ELF-1 (cell line): Measurements from ENCODE around the gene QRICH1.

Source experiments
- DNase-seq: peaks from one replicate; pipeline ENCODE4 v3.0.0-alpha.2; 2016; ENCODE audit warnings: low read depth, low spot score

The QRICH1 gene

DNA sequence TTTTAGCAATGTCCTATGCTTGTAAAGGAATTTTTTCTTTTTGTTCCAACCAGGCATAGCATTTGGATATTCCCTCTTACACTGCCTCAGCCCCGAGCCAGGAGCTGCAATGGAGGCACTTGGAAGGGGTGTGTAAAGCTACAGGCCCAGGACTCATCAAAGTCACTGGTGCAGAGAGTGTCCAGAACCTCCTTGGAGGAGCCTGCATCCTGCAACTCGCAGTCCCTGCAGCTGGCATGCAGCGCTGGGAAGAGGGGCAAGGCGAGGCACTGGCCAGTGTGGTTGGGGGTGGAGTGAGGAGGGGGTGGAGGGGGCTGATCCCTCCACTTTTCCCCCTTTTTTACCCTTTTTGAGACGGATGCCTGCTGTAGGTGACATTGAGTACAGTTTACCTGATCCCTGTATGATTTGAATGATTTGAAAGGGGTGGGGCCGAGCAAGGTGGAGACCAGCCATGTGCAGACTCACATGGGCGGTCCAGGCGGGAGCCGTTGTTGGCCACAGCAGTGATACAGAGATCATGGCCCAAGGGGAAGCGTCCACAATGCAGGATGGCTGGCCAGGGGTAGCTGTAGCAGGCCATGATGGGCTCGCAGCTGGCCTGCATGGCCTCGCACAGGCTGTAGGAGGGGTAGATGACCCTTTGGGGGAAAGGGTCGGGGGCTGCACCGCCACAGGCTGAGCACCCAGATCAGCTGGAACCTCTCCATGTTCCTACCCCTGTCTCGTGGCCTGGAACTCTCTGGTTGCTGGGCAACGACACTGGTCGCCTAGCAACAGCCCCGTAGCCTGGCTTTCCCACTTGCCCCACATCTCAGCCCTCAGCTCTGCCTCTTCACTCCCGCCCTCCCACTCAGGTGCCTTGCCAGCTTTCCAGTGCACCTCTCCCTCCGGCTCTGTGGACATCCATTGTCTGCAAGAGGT is 95.9 kb downstream of the QRICH1 start:
- peak; percentile 70 for DNase-seq

DNA sequence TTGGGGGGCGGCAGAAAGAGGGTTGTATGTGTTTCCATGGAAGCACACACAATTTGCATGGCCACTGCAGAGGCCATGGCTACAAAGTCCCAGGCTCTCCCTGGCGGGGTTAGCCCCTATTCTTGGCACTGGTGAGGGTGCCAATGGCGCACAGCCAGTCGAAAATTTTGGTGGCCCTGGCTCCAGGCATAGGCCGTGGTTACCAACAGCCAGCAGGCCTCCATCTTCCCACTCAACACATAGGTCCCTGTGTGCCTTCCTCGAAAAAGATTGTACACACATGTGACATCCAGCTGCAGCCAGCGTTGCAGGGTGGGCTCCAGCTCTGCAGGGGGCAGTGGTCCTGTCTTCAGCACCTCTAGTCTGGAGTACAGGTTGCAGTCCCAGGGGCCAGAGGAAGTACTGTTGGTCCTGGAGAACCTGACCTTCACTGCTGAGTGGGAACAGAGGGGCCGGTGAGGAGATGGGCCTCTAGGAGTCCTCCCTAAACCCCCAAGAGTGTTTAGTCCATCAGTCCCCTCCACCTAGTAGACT is 96.7 kb downstream of the QRICH1 start:
- DNase-seq = no peak

GRCh38 chr3:48996640-48997039 is 97.2 kb downstream of the QRICH1 start:
- no peak for DNase-seq

GRCh38 chr3:48993834-48994233 is 100.0 kb downstream of the QRICH1 start:
- no peak for DNase-seq

- no peak for DNase-seq
Observed at GRCh38 chr3:48991851-48992545, 101.9 kb downstream of the QRICH1 start.

DNA sequence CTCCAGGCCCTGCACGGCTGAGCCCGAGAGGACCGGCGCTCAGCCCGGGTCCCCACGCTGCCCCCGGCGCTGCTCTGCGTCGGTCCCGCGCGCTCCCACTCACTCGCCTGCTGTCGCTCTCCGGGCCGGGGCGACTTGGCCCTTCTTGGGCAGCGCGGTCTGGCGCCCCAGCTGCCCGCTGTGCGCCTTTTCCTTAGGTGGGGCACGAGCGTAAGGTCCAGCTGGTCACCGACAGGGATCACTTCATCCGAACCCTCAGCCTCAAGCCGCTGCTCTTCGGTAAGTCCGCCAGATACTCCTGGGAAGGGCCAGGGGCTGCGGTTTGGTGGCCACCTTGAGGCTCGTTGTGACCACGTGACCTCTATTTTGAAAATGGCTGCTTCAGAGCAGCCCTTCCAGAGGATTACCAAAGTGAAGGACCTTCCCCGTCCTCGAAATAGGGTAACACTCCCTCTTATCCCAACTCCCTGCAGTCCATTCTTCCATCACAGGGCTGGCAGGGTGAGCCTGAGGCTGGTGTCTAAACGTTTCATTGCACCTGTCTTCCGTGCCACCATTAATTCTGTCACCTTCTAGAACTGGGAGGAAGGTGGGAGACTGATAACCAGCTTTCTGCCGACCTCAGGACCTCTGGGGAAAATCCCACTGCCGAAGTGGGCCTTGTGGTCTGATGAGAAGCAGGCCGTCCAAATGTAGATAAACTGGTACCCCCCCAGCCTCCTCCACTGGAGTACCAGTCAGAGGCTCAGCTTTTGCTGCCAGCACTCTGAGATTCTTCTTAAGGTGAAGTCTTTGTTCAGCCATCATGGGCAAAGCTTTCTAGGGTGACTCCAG is 103.0 kb downstream of the QRICH1 start:
- peak; percentile 47 for DNase-seq

GRCh38 chr3:48989796-48990635 is 103.9 kb downstream of the QRICH1 start, which contains the start of gene P4HTM:
Gene P4HTM, plus strand, starts transcription at chr3:48990241. Its CDS starts 16 bp downstream, at chr3:48990257.
- DNase-seq = peak; percentile 87

- peak; percentile 55 for DNase-seq
Observed at GRCh38 chr3:48989126-48989795, 104.6 kb downstream of the QRICH1 start.

- DNase-seq = no peak
Observed at GRCh38 chr3:48985831-48986376, 108.0 kb downstream of the QRICH1 start.

- DNase-seq = no peak
Observed at GRCh38 chr3:48984663-48985062, 109.2 kb downstream of the QRICH1 start.

DNA sequence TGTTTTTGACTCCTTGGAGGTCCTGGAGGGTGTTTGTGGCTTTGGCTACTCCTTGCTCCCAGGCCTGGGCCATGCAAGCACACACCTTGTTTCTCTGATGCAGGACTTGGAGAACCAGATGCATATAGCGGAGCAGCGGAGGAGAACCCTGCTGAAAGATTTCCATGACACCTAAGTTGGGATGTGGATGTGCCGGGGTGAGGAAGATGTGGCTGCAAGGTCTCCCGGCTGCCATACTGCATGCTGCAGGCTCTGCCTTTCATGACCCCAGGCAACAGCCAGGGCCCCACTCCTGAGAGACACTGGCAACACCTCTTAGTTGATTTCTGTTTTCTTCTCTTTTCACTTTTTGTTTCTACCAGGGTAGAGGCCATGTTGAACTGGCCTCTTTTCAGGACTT is 110.8 kb downstream of the QRICH1 start:
- DNase-seq = no peak

DNA sequence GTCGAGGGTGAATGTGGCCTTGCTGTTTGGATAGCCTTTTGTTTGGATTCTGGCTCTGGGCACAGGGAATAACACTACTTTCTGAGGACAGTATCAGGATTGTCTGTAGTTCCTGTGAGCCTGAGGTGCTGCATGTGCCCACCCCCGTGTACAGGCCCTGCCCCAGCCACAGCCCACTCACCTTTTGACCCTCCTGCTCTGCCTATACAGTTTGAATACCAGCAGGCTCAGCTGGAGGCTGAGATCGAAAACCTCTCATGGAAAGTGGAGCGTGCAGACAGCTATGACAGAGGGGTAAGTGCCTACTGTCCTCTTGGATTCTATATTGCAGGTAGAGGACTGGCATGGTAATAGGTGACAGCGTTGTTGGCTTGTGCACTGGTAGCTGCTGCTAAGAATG is 111.2 kb downstream of the QRICH1 start:
- DNase-seq = no peak

- no peak for DNase-seq
Observed at GRCh38 chr3:48982016-48982415, 111.9 kb downstream of the QRICH1 start.

DNA sequence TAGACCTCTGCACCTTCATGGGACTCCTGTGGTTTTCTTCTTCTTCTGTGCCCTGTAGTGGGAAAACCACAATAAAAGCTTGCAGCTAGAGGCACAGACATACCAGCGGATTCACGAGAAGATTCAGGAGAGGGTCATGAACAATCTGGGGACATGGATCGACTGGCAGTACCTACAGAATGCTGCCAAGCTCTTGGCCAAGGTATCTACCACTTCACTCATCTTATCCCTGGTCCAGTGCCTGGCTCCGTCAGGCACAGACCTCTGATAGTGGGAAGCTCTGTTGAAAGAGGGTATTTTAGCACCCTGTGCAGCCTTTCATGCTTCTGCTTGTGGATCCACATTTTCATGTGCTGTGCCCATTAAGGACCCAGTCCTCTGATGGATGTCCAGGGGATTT is 113.6 kb downstream of the QRICH1 start:
- no peak for DNase-seq
